D721Med (cell line): ENCODE data around the gene PTPN2.
"Not testable (repeated sequence)": the region's sequence is repeated elsewhere in the genome, so short reads cannot be mapped to it uniquely, and the experiment has no call there.

Source experiments
- DNase-seq: peaks from one replicate; pipeline ENCODE4 v3.0.0; 2011; ENCODE audit warnings: low spot score; ENCODE audit not compliant: insufficient read length
- FAIRE-seq: peaks from 2 replicates; lab custom pipeline; 2011; peaks lifted over from hg19 to GRCh38; lab: Jason Lieb, UNC
- CTCF ChIP-seq: IDR thresholded peaks from 2 replicates; pipeline ENCODE4 v1.5.1; 2012; ENCODE audit warnings: mild to moderate bottlenecking, control low read depth; ENCODE audit not compliant: insufficient read depth; ENCODE audit errors: missing control alignments

Gene PTPN2

GRCh38 chr18:12786669-12787068, 97.4 kb downstream of the PTPN2 start:
- FAIRE-seq (no peak), DNase-seq (no peak)
- no peak for TF ChIP-seq CTCF

GRCh38 chr18:12783524-12783923, 100.5 kb downstream of the PTPN2 start:
- no peak for TF ChIP-seq CTCF
- DNase-seq: no peak
- FAIRE-seq: no peak

- no peak for TF ChIP-seq CTCF
- FAIRE-seq (no peak), DNase-seq (no peak)
These were observed 101.5 kb downstream of the PTPN2 start for GRCh38 chr18:12782521-12782920.

GRCh38 chr18:12779456-12779855, 104.6 kb downstream of the PTPN2 start:
- FAIRE-seq (no peak), DNase-seq (no peak)
- no peak for TF ChIP-seq CTCF

- no peak for FAIRE-seq
- no peak for DNase-seq
- no peak for TF ChIP-seq CTCF
These were observed 105.0 kb downstream of the PTPN2 start for GRCh38 chr18:12779043-12779442.

GRCh38 chr18:12777500-12777944, 106.5 kb downstream of the PTPN2 start:
- DNase-seq (no peak), FAIRE-seq (no peak)
- no peak for TF ChIP-seq CTCF

GRCh38 chr18:12776821-12777471, 107.1 kb downstream of the PTPN2 start:
- FAIRE-seq (no peak), DNase-seq (no peak)
- no peak for TF ChIP-seq CTCF

- FAIRE-seq: not testable (repeated sequence)
These were observed 107.6 kb downstream of the PTPN2 start for GRCh38 chr18:12776415-12776814.

More at GRCh38 chr18:12776415-12776814, 107.6 kb downstream of the PTPN2 start:
- not testable (repeated sequence) for DNase-seq
